ENCODE data around the gene SYTL3.
"Not testable (repeated sequence)": the region's sequence is repeated elsewhere in the genome, so short reads cannot be mapped to it uniquely, and the experiment has no call there.

SYTL3 gene

GRCh38 chr6:158639056-158639455 is 10.8 kb upstream of the SYTL3 start:
- peak; percentile 47 for DNase-seq

- peak; percentile 54 for DNase-seq
Observed at GRCh38 chr6:158640519-158640918, 9.3 kb upstream of the SYTL3 start.

GRCh38 chr6:158642097-158642601 is 7.7 kb upstream of the SYTL3 start:
- peak; percentile 52 for DNase-seq

- DNase-seq = no peak
Observed at GRCh38 chr6:158643836-158644230, 6.0 kb upstream of the SYTL3 start.

- peak; percentile 98 for DNase-seq
Observed at GRCh38 chr6:158644231-158645063, 5.4 kb upstream of the SYTL3 start, which contains the start of gene DYNLT1. Gene DYNLT1, minus strand, starts transcription at chr6:158644743. Its CDS starts 35 bp downstream, at chr6:158644708.

GRCh38 chr6:158645064-158646022 is 4.5 kb upstream of the SYTL3 start:
- peak; percentile 50 for DNase-seq

GRCh38 chr6:158646023-158646910 is 3.6 kb upstream of the SYTL3 start:
- DNase-seq = peak; percentile 55

GRCh38 chr6:158647501-158647900 is 2.4 kb upstream of the SYTL3 start:
- DNase-seq = peak; percentile 19

- peak; percentile 73 for DNase-seq
Observed at GRCh38 chr6:158648682-158649131, 1.1 kb upstream of the SYTL3 start.

GRCh38 chr6:158651981-158652737 is 2.3 kb downstream of the SYTL3 start:
- DNase-seq = not testable (repeated sequence)

- DNase-seq = peak; percentile 88
Observed at GRCh38 chr6:158653577-158654354, 3.9 kb downstream of the SYTL3 start.

GRCh38 chr6:158654498-158654897 is 4.6 kb downstream of the SYTL3 start:
- DNase-seq = peak; percentile 63

- peak; percentile 51 for DNase-seq
Observed at GRCh38 chr6:158654960-158655489, 5.2 kb downstream of the SYTL3 start.

GRCh38 chr6:158655569-158656450 is 6.0 kb downstream of the SYTL3 start:
- peak; percentile 57 for DNase-seq

- peak; percentile 21 for DNase-seq
Observed at GRCh38 chr6:158656986-158657385, 7.1 kb downstream of the SYTL3 start.

- DNase-seq = no peak
Observed at GRCh38 chr6:158660333-158660754, 10.5 kb downstream of the SYTL3 start.

- no peak for DNase-seq
Observed at GRCh38 chr6:158661156-158661685, 11.4 kb downstream of the SYTL3 start.

GRCh38 chr6:158662607-158662953 is 12.7 kb downstream of the SYTL3 start:
- no peak for DNase-seq
